Measurements from ENCODE around the gene ATP5PB.
A peak's percentile ranks its signal among the peaks of the same experiment; 100 is the strongest.

ATP5PB gene

GRCh38 chr1:111441573-111442192, 7.6 kb upstream of the ATP5PB start:
- Histone ChIP-seq H3K9ac (ENCODE audit: insufficient read length) (no peak overlapping the region), H3K27ac (no peak overlapping the region), H3K4me3 (no peak overlapping the region), H3K9me3 (ENCODE audit: low read depth, low read length) (no peaks in the 10 kb centered on the region), H3K36me3 (ENCODE audit: insufficient read depth, low read length) (peaks cover 90% of the 10 kb centered on the region)
- TF ChIP-seq EZH2 (IDR thresholded peaks at IDR 0.05), result no peak
- DNase-seq (ENCODE audit: low read depth, low spot score), result no peak

DNA sequence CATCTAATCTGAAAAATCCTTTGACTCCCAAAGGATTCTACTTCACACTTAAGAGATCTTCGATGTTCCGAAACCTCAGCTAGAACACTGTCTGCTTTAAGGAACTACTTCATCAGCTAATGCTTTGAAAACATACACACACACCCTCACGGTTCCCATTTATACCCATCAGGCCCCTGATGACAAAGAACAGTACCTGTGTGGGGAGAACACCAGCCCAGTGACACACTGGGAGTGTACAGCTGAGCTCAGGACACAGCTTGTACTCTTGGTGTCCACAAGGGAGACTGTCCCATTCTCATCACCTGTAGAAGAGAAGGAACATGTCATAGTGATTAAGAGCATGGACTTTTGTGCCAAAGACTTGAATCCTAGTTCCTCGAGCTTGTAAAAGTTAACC, 6.8 kb upstream of the ATP5PB start:
- H3K27ac ChIP-seq, result no peak overlapping the region
- H3K4me3 ChIP-seq, result no peak overlapping the region
- no peak overlapping the region for H3K9ac ChIP-seq (ENCODE audit: insufficient read length)
- TF ChIP-seq POLR2AphosphoS5 (IDR thresholded peaks at IDR 0.05; ENCODE audit: borderline replicate concordance, low read depth, low read length) (no peak), FOXP2 (optimal IDR thresholded peaks at IDR 0.05; ENCODE audit: control extremely low read depth, extremely low read length, insufficient read depth) (no peak), EZH2 (IDR thresholded peaks at IDR 0.05) (no peak)
- no peak for DNase-seq (ENCODE audit: low read depth, low spot score)
- peaks cover 98% of the 10 kb centered on the region for H3K36me3 ChIP-seq (ENCODE audit: insufficient read depth, low read length)
- no peaks in the 10 kb centered on the region for H3K9me3 ChIP-seq (ENCODE audit: low read depth, low read length)

- TF ChIP-seq EZH2 (IDR thresholded peaks at IDR 0.05) (no peak), FOXP2 (optimal IDR thresholded peaks at IDR 0.05; ENCODE audit: control extremely low read depth, extremely low read length, insufficient read depth) (no peak), POLR2AphosphoS5 (IDR thresholded peaks at IDR 0.05; ENCODE audit: borderline replicate concordance, low read depth, low read length) (no peak)
Measured at GRCh38 chr1:111444031-111444430, 5.2 kb upstream of the ATP5PB start.

GRCh38 chr1:111446546-111446945, 2.7 kb upstream of the ATP5PB start:
- TF ChIP-seq POLR2AphosphoS5 (IDR thresholded peaks at IDR 0.05; ENCODE audit: borderline replicate concordance, low read depth, low read length) (no peak), EZH2 (IDR thresholded peaks at IDR 0.05) (no peak), FOXP2 (optimal IDR thresholded peaks at IDR 0.05; ENCODE audit: control extremely low read depth, extremely low read length, insufficient read depth) (no peak)
- Histone ChIP-seq H3K9me3 (ENCODE audit: low read depth, low read length) (no peaks in the 10 kb centered on the region), H3K36me3 (ENCODE audit: insufficient read depth, low read length) (peaks cover 76% of the 10 kb centered on the region), H3K9ac (ENCODE audit: insufficient read length) (peak overlapping the region; percentile 23), H3K4me3 (no peak overlapping the region), H3K27ac (no peak overlapping the region)
- no peak for DNase-seq (ENCODE audit: low read depth, low spot score)

More at GRCh38 chr1:111444031-111444430, 5.2 kb upstream of the ATP5PB start:
- Histone ChIP-seq H3K27ac (no peak overlapping the region), H3K9me3 (ENCODE audit: low read depth, low read length) (no peaks in the 10 kb centered on the region), H3K4me3 (no peak overlapping the region), H3K9ac (ENCODE audit: insufficient read length) (peak overlapping the region; percentile 14), H3K36me3 (ENCODE audit: insufficient read depth, low read length) (peaks cover 87% of the 10 kb centered on the region)
- DNase-seq (ENCODE audit: low read depth, low spot score), result no peak

- Histone ChIP-seq H3K9ac (ENCODE audit: insufficient read length) (peak overlapping the region; percentile 100), H3K9me3 (ENCODE audit: low read depth, low read length) (no peaks in the 10 kb centered on the region), H3K4me3 (peak overlapping the region; percentile 99), H3K36me3 (ENCODE audit: insufficient read depth, low read length) (peaks cover 75% of the 10 kb centered on the region), H3K27ac (no peak overlapping the region)
- TF ChIP-seq EZH2 (IDR thresholded peaks at IDR 0.05), result no peak
- TF ChIP-seq FOXP2 (optimal IDR thresholded peaks at IDR 0.05; ENCODE audit: control extremely low read depth, extremely low read length, insufficient read depth), result no peak
- no peak for TF ChIP-seq POLR2AphosphoS5 (IDR thresholded peaks at IDR 0.05; ENCODE audit: borderline replicate concordance, low read depth, low read length)
- DNase-seq (ENCODE audit: low read depth, low spot score), result no peak
Measured at GRCh38 chr1:111446967-111447892, 2.0 kb upstream of the ATP5PB start.

GRCh38 chr1:111448482-111448917, 764 bp upstream of the ATP5PB start:
- peaks cover 67% of the 10 kb centered on the region for H3K36me3 ChIP-seq (ENCODE audit: insufficient read depth, low read length)
- no peak overlapping the region for H3K27ac ChIP-seq
- H3K4me3 ChIP-seq, result peak overlapping the region; percentile 99
- no peaks in the 10 kb centered on the region for H3K9me3 ChIP-seq (ENCODE audit: low read depth, low read length)
- no peak for DNase-seq (ENCODE audit: low read depth, low spot score)
- TF ChIP-seq EZH2 (IDR thresholded peaks at IDR 0.05) (no peak), POLR2AphosphoS5 (IDR thresholded peaks at IDR 0.05; ENCODE audit: borderline replicate concordance, low read depth, low read length) (no peak), FOXP2 (optimal IDR thresholded peaks at IDR 0.05; ENCODE audit: control extremely low read depth, extremely low read length, insufficient read depth) (no peak)
- peak overlapping the region; percentile 100 for H3K9ac ChIP-seq (ENCODE audit: insufficient read length)

GRCh38 chr1:111449703-111450017, 396 bp downstream of the ATP5PB start:
- TF ChIP-seq POLR2AphosphoS5 (IDR thresholded peaks at IDR 0.05; ENCODE audit: borderline replicate concordance, low read depth, low read length), result no peak
- no peak for TF ChIP-seq EZH2 (IDR thresholded peaks at IDR 0.05)
- TF ChIP-seq FOXP2 (optimal IDR thresholded peaks at IDR 0.05; ENCODE audit: control extremely low read depth, extremely low read length, insufficient read depth), result no peak
- Histone ChIP-seq H3K9ac (ENCODE audit: insufficient read length) (peak overlapping the region; percentile 100), H3K36me3 (ENCODE audit: insufficient read depth, low read length) (peaks cover 67% of the 10 kb centered on the region), H3K4me3 (peak overlapping the region; percentile 99), H3K9me3 (ENCODE audit: low read depth, low read length) (no peaks in the 10 kb centered on the region), H3K27ac (peak overlapping the region; percentile 86)
- DNase-seq (ENCODE audit: low read depth, low spot score), result no peak

DNA sequence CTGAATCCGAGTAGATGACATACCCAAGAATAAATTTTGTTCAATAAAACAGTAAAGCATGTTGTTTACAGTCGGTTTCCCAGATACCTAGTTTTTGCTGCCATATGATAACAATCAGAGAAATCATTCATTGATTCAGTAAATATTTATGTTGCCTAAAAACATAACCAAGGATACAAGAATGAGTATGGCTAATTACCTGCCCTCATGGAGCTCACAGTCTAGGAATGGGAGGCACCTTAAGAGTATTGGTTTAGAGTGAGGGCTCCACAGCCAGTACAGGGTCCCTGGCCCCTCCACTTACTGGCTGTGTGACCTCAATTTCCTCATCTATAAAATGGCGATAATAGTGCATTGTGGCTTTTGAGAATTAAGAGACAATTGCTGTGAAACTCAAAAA, 921 bp downstream of the ATP5PB start:
- TF ChIP-seq EZH2 (IDR thresholded peaks at IDR 0.05) (no peak), FOXP2 (optimal IDR thresholded peaks at IDR 0.05; ENCODE audit: control extremely low read depth, extremely low read length, insufficient read depth) (no peak), POLR2AphosphoS5 (IDR thresholded peaks at IDR 0.05; ENCODE audit: borderline replicate concordance, low read depth, low read length) (0 out of 2 replicates have a peak, but pooled peaks have one; percentile 22)
- Histone ChIP-seq H3K4me3 (peak overlapping the region; percentile 99), H3K27ac (peak overlapping the region; percentile 86; the same call in 1 of the 2 replicates), H3K36me3 (ENCODE audit: insufficient read depth, low read length) (peaks cover 67% of the 10 kb centered on the region), H3K9me3 (ENCODE audit: low read depth, low read length) (no peaks in the 10 kb centered on the region), H3K9ac (ENCODE audit: insufficient read length) (peak overlapping the region; percentile 100)
- no peak for DNase-seq (ENCODE audit: low read depth, low spot score)

All from SK-N-MC (cell line).